Measurements from ENCODE around the gene CNPY3.
"Not testable (repeated sequence)": the region's sequence is repeated elsewhere in the genome, so short reads cannot be mapped to it uniquely, and the experiment has no call there.

CNPY3 gene

DNA sequence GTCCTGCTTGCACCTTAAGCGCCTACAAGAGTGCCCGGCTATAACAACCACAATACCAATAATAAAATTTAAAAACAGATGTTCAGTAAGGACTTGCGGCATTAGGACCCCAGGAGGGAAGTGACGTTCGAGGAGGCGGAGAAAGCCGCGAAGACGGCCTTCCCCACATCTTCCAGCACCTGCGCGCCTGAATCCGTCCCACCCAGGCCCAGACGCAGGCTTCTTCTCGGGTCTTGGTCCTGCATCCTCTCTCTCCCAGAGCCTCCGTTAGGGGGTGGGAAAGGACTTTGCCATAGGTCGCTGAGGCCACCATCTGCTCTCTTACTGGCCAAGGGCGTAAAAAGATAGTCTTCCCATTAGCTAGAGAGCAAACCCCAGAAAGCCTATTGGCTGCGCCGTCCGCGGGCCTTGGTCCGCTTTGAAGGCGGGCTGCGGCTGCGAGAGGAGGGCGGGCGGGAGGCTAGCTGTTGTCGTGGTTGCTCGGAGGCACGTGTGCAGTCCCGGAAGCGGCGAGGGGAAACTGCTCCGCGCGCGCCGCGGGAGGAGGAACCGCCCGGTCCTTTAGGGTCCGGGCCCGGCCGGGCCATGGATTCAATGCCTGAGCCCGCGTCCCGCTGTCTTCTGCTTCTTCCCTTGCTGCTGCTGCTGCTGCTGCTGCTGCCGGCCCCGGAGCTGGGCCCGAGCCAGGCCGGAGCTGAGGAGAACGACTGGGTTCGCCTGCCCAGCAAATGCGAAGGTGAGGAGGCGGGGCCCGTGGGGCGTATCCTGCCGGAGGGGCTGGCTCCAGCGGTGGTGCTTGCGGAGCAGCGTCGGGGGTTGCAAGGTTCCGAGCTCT lies at the start of gene CNPY3:
Gene CNPY3, plus strand, starts transcription at position 495 of the 835 bp plus-strand sequence. Its CDS starts 91 bp downstream, at position 586.
- peak; percentile 100 for DNase-seq

DNA sequence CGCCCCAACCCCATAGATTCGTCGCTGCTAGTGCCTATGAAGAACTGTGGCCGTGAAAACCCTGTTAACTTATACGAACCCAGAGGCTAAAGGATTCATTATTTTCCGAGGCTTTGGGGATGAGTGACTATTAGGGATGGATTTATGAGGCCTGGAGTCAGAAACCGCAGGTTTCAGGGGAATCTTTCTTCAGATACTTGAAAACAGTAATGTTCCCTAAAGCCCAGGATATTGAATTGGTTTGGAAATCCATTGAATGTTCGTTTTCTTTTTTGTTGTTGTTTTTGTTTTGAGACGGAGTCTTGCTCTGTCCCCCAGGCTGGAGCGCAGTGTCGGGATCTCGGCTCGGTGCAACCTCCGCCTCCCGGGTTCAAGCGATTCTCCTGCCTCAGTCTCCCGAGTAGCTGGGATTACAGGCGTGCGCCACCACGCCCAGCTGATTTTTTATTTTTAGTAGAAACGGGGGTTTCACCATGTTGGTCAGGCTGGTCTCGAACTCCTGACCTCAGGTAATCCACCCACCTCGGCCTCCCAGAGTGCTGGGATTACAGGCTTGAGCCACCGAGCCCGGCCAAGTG lies 49.0 kb upstream of the CNPY3 start:
- not testable (repeated sequence) for DNase-seq

DNA sequence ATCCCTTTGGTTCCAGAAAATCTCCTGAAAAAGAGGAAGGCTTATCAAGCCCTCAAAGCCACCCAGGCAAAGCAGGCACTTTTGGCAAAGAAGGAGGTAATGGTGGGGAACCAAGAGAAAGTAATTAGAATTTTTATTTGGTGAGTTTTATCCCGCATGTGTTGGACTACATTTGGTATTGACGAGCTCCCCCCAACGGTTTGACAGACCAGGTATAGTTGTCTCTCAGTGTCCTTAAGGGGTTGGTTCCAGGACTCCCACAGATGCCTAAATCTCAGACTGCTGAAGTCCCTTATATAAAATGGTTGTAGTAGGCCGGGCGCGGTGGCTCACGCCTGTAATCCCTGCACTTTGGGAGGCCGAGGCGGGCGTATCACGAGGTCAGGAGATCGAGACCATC lies 48.4 kb upstream of the CNPY3 start:
- DNase-seq = not testable (repeated sequence)

DNA sequence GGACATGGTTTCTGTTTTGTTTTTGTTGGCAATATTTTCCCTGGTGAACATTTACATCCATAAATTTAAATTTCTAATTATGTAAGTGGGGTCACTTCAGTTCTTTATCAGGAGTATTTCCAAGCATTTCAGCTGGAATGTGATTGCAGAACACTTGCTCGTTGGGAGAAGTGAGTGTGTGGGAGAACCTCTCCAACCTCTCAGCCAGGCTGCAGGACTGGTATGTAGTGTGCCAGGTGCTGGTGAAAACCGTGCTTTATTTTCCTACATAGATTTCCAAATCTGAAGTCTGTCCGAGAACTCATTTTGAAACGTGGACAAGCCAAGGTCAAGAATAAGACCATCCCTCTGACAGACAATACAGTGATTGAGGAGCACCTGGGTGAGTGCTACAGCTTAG lies 43.6 kb upstream of the CNPY3 start:
- no peak for DNase-seq

DNA sequence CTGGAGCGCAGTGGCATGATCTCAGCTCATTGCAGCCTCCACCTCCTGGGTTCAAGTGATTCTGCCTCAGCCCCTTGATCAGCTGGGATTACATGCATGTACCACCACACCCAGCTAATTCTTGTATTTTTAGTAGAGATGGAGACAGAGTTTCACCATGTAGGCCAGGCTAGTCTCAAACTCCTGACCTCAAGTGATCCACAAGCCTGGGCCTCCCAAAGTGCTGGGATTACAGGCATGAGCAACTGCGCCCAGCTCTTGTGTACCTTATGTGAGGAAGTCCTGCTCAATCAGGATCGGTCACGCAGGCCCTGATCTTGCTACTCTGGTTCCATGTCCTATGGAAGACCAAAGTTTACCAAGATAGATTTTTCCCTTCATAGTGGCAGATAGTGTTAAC lies 41.1 kb upstream of the CNPY3 start:
- DNase-seq = not testable (repeated sequence)

DNA sequence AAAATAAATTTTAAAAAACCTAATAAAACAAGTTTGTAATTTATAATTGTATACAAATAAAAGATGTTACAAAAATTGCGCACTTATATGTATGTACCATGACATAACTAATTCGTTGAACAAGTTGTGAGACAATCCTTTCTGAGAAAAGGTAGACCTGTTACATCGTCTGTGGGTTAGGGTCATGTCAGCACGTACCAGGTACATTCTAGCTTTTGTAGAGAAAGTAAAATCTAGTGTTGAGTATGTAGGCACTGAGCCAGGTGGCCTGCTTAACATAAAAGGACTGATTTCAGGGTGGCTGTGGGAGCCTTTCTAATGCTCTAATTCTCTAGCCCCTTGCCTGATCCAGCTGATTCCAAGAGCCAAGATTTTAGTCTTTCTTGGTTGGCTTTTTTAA lies 39.5 kb upstream of the CNPY3 start:
- DNase-seq = peak; percentile 66

DNA sequence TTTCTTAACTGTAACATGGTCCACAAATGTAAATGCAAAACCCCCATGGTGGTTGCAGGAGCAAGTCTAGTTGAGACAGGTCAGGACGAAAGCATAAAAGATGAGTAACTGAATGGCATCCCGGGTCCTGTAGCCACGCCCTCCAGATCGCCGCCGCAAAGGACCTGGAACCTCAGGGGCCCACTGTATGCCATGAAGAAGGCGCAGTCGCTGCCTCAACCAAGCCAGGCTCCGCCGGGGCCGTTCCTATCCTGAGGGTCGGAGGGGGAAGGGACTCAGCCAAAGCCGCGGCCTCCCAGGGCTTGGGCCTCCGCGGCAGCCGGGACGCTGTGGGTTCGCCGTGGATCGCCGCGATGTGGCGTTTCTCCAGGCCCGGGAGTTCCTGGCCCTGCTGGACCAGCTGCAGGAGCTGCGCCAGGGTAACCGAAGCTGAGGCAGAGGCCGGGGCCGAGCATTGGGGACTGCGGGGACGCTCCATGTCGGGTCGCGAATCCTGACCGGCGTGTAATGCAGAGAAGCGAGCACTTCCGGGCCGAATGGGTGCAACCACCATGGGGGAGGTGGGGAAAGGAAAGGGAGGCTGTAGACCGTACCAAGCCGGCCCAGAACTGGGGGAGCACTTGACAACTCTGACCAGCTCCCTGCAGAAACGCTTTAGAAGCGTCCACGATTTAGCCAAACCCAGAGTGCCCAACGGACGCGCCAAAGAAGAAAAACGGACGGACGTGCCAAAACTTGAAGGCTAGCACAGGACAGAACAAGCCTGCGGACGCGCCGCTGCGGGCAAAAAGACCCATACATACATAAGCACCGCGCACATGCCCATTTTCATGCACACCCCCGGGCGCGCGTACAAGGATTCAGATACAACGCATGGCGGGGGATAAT lies 38.7 kb upstream of the CNPY3 start:
- DNase-seq = peak; percentile 99

DNA sequence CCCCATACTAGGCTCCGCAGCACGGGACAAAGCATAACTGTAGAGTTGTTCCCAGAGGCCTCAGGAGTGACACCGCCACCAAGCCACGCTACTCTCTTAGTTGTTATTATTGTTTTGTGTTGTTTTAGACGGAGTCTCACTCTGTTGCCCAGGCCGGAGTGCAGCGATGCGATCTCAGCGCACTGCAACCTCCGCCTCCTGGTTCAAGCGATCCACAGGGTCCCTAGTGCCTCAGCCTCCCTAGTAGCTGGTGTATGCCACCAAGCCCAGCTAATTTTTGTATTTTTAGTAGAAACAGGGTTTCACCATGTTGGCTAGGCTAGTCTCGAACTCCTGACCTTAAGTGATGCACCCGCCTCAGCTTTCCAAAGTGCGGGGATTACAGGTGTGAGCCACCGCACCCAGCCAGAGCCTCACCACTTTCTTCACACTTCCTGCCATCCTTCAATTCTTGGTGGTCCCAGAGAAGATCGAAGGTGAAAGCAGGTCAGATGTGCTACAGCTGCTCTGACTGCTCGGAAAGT lies 38.0 kb upstream of the CNPY3 start:
- DNase-seq = no peak

DNA sequence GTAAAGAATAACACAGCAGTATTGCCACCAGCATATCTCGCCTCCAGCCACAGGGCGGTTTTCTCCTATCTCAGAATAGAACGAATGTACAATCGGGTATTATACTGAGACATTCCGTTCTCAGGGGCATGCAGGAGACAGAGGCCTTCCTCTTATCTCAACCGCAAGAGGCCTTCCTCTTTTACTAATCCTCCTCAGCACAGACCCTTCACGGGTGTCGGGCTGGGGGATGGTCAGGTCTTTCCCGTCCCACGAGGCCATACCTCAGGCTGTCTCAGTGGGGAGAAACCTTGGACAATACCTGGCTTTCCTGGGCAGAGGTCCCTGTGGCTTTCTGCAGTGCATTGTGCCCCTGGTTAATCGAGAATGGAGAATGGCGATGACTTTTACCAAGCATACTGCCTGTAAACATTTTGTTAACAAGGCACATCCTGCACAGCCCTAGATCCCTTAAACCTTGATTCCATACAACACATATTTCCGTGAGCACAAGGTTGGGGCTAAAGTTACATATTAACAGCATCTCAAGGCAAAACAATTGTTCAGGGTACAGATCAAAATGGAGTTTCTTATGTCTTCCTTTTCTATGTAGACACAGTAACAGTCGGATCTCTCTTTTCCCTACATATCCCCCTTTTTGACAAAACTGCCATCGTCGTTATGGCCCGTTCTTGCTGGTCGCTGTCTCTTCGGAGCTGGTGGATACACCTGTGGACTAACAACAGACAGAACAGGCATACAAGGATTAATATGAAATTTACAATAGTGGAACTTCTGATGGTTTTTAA lies 35.0 kb upstream of the CNPY3 start:
- DNase-seq = not testable (repeated sequence)

DNA sequence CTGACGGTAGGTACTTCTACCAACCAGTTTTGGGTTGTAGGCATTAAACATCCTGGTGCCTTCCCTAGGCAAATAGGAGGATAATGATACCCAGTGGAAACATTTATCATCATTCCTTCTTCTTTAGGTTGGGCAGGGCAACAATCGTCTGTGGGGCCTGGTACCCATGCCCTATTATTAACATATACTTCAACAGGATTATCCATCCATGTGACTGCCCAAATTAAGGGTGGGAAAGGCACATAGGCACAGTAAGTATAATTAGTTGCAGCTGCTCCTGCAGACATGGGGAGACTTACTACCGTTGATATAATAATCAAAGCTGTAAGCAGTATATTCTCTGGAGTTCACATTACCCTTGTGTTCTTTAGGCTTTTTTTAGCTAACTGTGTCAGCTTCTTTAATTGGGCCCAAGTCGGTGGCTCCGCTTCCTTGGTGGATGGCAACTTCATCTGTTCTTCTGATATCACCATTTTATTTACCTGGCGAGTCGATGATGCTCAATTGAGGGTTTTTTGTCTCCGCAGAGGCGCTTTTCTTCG lies 33.0 kb upstream of the CNPY3 start:
- peak; percentile 98 for DNase-seq

DNA sequence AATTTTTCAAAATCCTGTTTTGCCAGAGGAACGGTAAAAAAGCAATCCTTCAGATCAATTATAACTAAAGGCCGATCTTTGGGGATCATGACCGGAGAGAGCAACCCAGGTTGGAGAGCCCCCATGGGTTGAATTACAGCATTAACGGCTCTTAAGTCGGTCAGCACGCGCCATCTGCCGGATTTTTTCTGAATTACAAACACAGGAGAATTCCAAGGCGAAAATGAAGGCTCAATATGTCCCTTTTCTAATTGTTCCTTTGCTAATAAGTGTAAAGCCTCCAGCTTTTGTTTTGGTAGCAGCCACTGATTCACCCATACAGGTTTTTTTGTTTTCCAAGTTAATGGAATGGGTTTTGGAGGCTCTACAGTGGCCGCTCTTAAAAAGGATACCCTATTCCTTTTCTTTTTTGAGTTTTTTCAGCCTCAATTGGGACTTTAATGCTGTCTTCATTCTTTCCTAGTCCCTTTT lies 30.4 kb upstream of the CNPY3 start:
- DNase-seq = peak; percentile 92

DNA sequence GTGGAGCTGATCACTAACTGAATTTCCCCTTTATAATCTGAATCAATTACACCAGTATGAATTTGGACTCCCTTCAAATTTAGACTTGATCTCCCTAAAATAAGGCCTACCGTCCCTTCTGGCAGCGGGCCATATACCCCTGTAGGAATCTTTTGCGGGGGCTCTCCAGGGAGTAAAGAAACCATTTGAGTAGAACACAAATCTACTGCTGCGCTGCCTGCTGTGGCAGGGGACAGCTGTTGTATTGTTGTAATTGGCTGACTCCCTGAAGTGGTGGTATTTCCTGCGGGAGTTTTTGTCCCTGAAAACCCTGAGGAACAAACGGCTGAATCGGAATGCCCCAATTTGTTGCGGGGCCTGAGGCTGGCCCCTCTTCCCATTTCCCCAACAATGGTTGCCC lies 29.4 kb upstream of the CNPY3 start:
- peak; percentile 81 for DNase-seq

DNA sequence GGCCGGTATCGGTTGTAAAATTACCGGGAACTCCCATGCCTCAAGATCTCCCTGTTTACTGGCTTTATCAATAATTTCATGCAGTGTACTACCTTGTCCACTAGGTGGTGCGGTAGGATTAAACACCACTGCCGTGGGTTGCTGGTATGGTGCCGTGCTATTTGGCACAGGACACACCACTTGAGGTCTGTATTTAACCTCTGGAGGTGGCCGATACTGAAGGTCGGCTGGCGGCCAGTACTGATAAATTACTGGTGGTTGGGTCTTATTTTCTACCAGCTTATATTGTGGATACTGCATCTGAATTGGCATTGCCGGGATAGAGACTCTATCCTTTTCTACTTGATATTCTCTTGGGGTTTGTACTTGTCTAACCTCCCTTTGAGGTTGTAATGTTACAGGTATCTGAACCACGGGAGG lies 27.7 kb upstream of the CNPY3 start:
- peak; percentile 90 for DNase-seq

DNA sequence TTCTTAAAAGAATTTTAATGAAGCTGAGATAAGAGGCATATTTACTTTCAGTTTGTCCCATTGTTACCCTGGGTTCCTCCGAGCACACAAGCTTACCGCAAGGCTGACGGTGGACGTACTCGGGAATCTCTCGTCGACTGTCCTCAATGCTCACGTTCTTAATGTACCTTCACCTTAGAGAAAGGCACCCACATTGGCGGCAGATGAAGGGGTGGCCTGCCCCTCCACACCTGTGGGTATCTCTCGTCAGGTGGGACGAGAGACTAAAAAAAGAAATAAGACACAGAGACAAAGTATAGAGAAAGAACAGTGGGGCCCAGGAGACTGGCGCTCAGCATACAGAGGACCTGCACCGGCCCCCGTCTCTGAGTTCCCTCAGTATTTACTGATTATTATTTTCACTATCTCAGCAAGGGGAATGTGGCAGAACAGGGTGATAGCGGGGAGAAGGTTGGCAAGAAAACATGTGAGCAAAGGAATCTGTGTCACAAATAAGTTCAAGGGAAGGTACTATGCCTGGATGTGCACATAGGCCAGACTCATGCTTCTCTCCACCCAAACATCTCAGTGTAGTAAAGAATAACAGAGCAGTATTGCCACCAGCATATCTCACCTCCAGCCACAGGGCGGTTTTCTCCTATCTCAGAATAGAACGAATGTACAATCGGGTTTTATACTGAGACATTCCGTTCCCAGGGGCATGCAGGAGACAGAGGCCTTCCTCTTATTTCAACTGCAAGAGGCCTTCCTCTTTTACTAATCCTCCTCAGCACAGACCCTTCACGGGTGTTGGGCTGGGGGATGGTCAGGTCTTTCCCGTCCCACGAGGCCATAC lies 26.6 kb upstream of the CNPY3 start:
- DNase-seq = not testable (repeated sequence)

DNA sequence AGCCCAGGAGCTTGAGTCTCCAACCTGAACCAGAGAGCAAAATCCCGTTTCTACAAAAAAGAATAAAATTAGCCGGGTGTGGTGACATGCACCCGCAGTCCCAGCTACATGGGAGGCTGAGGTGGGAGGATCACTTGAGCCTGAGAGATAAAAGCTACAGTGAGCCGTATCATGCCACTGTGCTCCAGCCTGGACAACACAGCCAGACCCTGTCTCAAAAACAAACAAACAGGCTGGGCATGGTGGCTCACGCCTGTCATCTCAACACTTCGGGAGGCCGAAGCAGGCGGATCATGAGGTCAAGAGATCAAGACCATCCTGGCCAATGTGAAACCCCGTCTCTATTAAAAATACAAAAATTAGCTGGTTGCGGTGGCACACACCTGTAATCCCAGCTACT lies 24.8 kb upstream of the CNPY3 start:
- DNase-seq = no peak

DNA sequence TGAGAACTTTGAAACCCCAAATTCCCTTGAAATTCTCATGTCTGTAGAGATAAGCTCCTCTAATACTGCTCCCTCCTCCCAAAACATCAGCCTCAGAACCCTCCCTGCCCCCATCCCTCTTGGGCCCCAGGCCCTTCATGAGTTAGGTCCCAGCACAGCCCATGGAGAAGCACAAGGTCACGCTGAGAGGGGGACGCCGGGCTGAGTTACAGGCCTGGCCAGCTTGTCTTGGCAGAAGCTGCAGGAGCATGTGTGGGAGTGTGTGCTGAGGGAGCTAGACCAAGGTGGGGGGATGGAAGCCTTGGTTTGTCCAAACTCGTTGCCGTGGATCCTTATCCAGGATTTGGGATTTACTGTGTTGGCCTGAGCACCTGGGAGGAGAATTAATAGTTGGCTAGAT lies 21.9 kb upstream of the CNPY3 start:
- DNase-seq = no peak

DNA sequence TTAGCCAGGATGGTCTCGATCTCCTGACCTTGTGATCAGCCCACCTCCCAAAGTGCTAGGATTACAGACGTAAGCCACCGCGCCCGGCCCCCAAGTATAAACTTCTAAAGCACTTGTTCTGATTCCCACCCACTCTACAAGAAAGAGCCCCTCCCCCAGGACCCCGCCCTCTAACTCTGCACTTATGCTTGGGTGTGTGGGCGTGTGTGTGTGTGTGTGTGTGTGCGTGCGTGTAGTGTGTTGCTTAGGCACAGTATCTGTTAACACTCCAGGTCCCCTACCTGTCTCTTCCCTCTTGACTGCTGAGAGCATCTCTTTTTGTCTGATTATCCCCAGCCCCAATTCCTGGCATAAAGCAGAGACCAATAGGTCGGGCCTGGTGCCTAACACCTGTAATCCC lies 19.4 kb upstream of the CNPY3 start:
- no peak for DNase-seq

DNA sequence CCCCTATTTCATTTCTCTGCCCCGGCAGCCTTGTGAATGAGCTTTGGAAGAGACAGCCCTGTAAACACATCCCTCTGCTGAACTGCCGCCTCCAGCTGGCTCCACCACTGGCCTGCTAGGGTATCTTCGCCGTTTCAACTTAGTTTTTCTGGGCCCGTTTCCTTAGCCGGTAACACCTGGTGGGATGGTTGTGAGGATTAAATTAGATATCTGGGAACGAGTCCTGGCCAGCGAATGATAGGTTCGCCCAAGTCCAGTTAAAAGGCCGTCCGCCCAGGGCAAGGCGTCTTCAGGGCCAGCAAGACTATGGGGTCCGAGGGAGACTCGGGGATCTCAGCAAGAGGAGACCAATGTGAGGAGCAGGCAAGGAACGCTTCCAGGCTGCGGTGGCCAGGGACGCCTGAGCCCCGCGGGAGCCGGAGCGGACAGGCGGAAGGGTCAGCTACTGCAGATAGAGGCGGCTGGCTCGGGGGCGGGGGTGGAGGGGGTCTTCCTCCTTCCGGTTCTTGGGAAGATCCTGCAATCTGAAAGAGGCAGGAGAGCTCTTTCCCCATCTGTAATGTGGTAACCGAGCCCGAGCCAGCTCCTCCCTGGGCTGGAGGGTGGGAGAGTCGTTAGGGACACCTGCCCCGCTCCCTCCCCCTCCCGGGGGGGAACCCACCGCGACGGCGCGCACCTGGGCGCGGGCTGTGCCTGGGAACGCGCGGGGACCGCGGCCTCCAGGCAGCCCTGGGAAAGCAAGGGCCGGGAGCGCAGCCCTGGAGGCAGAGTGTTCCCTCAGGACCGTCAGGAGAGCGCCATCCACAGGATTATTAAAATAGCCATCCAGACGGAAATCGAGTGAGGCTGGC lies 17.9 kb upstream of the CNPY3 start:
- DNase-seq = peak; percentile 71

DNA sequence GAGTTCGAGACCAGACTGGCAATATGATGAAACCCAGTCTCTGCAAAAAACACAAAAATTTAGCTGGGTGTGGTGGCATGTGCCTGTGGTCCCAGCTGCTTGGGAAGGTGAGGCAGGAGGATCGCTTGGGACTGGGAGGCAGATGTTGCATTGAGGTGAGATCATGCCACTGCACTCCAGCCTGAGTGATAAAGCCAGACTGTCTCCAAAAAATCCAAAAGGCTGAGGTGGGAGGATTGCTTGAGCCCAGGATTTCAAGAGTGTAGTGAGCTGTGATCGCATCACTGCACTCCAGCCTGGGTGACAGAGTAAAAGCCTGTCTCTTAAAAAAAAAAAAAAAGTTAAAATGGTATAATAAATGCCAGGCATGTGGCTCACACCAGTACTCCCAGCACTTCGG lies 14.7 kb upstream of the CNPY3 start:
- DNase-seq = no peak

DNA sequence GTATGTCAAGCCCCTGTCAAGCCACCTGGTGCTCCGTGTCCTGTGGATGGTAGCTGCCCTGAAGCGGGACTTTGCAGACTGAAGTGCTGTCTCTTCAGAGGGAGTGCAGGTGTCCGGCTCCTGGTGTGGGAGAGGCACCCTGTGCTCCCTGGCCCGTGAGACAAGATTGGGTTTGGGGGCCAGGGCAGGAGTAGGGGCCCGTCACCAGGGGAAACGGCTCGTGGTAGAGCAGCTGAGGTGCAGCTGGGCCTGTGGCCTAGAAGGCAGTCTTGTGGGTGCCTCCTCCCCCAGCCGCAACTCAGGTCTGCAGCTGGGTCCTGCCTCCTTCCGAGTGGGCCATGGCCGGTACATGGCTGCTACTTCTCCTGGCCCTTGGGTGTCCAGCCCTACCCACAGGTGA lies 13.5 kb upstream of the CNPY3 start, which contains the start of gene PTCRA:
Gene PTCRA, plus strand, starts transcription at position 322 of the 400 bp plus-strand sequence. Its CDS starts 17 bp downstream, at position 339.
- DNase-seq = no peak

Measured in NCI-H69 (cell line).